DND-41 (cell line): Measurements from ENCODE around the gene HELZ.

Experiments
- CTCF ChIP-seq: IDR thresholded peaks from 2 replicates; pipeline ENCODE4 v1.5.1; 2012; ENCODE audit warnings: borderline replicate concordance, low read length, moderate library complexity, mild to moderate bottlenecking; ENCODE audit not compliant: poor library complexity, severe bottlenecking; ENCODE audit errors: extremely low read depth
- EZH2 ChIP-seq: IDR thresholded peaks from 3 replicates; pipeline ENCODE4 v1.6.1; 2012; ENCODE audit warnings: borderline replicate concordance, low read depth, mild to moderate bottlenecking, moderate library complexity, low read length, inconsistent platforms; ENCODE audit not compliant: severe bottlenecking

DNA sequence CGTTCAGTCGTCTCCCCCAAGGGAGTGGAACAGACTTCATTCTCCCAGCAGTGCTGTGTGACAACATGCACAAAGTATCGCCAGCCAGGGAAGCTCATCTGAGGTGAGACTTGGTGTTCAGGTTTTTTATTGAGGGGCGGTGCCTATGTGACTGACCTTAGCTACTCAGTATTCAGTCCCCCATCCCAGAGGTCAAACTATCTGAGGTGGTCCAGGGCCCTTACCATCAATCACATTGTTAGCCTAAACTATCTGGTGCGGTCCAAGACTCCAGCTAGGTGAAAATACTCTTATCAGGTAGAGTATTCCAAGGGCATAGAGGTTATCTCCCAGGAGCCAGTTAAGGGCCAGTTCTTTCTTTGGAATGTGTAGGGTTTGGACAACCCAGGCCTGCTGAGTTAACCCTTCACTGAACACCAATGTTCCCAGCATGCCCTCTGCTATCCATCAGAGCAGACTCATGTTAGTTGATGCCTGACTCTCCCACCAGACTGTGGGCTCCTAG is 206.1 kb downstream of the HELZ start:
- TF ChIP-seq CTCF, result no peak
- no peak for TF ChIP-seq EZH2
